ENCODE measurements around the gene FILIP1L.

Gene FILIP1L

DNA sequence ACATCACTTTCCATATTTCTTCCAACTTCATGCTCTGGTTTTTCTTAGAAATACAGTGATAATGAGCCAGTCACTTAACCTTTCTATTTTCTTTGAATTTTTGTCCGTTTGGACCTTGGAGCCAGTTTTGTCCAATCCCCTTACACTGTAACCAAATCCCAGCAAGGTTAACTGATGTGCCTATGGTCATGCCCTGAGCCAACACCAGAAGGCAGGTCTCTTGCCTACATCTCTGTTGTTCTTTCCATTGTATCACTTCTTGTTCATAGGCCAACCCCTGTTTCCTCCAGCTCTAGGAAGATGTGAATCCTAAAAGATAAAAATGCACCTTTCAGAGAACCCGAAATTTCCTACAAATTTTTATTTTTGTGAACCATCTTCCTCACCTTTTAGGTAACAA, 174.0 kb downstream of the FILIP1L start:
- no peak overlapping the region for H2AFZ ChIP-seq (ENCODE audit: low read depth, low read length)
- no peak for TF ChIP-seq EZH2 (IDR thresholded peaks at IDR 0.05; ENCODE audit: borderline replicate concordance, low read depth, low read length, severe bottlenecking)
- TF ChIP-seq, protein P1, sequence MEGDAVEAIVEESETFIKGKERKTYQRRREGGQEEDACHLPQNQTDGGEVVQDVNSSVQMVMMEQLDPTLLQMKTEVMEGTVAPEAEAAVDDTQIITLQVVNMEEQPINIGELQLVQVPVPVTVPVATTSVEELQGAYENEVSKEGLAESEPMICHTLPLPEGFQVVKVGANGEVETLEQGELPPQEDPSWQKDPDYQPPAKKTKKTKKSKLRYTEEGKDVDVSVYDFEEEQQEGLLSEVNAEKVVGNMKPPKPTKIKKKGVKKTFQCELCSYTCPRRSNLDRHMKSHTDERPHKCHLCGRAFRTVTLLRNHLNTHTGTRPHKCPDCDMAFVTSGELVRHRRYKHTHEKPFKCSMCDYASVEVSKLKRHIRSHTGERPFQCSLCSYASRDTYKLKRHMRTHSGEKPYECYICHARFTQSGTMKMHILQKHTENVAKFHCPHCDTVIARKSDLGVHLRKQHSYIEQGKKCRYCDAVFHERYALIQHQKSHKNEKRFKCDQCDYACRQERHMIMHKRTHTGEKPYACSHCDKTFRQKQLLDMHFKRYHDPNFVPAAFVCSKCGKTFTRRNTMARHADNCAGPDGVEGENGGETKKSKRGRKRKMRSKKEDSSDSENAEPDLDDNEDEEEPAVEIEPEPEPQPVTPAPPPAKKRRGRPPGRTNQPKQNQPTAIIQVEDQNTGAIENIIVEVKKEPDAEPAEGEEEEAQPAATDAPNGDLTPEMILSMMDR (IDR thresholded peaks at IDR 0.05; ENCODE audit: borderline replicate concordance, extremely low read depth, low read length, poor library complexity, severe bottlenecking), result no peak
- H3K4me1 ChIP-seq (ENCODE audit: insufficient read depth, low read length), result no peaks in the 10 kb centered on the region
- no peaks in the 10 kb centered on the region for H3K36me3 ChIP-seq (ENCODE audit: insufficient read depth, low read length)
- DNase-seq (no peak), ATAC-seq (ENCODE audit: insufficient read depth, low read depth) (no peak)
- H3K79me2 ChIP-seq (ENCODE audit: insufficient read depth, low read length), result no peaks in the 10 kb centered on the region
- H3K9me3 ChIP-seq (ENCODE audit: insufficient read depth, low read length, severe bottlenecking), result no peaks in the 10 kb centered on the region
- no peaks in the 10 kb centered on the region for H3K27me3 ChIP-seq (ENCODE audit: insufficient read depth, low read length, poor library complexity)
- no peak overlapping the region for H3K9ac ChIP-seq (ENCODE audit: low read depth, low read length)
- H3K27ac ChIP-seq (ENCODE audit: low read length), result no peak overlapping the region
- no peak overlapping the region for H3K4me2 ChIP-seq (ENCODE audit: insufficient read depth, low read length)
- H4K20me1 ChIP-seq (ENCODE audit: insufficient read depth, low read length), result peaks cover 3% of the 10 kb centered on the region; the same call in 1 of the 2 replicates
- H3K4me3 ChIP-seq (ENCODE audit: low read depth in 1 of 2, low read length in 2 of 2), result no peak overlapping the region

- DNase-seq, result no peak
- TF ChIP-seq, protein P1 (IDR thresholded peaks at IDR 0.05; ENCODE audit: borderline replicate concordance, extremely low read depth, low read length, poor library complexity, severe bottlenecking), result no peak
- TF ChIP-seq EZH2 (IDR thresholded peaks at IDR 0.05; ENCODE audit: borderline replicate concordance, low read depth, low read length, severe bottlenecking), result no peak
- H3K79me2 ChIP-seq (ENCODE audit: insufficient read depth, low read length), result no peaks in the 10 kb centered on the region
- no peaks in the 10 kb centered on the region for H3K9me3 ChIP-seq (ENCODE audit: insufficient read depth, low read length, severe bottlenecking)
- no peaks in the 10 kb centered on the region for H3K4me1 ChIP-seq (ENCODE audit: insufficient read depth, low read length)
- no peak for ATAC-seq (ENCODE audit: insufficient read depth, low read depth)
- H2AFZ ChIP-seq (ENCODE audit: low read depth, low read length), result no peak overlapping the region
- no peak overlapping the region for H3K9ac ChIP-seq (ENCODE audit: low read depth, low read length)
- H3K4me2 ChIP-seq (ENCODE audit: insufficient read depth, low read length), result no peak overlapping the region
- no peaks in the 10 kb centered on the region for H3K27me3 ChIP-seq (ENCODE audit: insufficient read depth, low read length, poor library complexity)
- no peaks in the 10 kb centered on the region; the same call in 1 of the 2 replicates for H4K20me1 ChIP-seq (ENCODE audit: insufficient read depth, low read length)
- H3K27ac ChIP-seq (ENCODE audit: low read length), result no peak overlapping the region
- no peaks in the 10 kb centered on the region for H3K36me3 ChIP-seq (ENCODE audit: insufficient read depth, low read length)
- H3K4me3 ChIP-seq (ENCODE audit: low read depth in 1 of 2, low read length in 2 of 2), result no peak overlapping the region
Measured at GRCh38 chr3:99939876-99940275, 174.4 kb downstream of the FILIP1L start.

DNA sequence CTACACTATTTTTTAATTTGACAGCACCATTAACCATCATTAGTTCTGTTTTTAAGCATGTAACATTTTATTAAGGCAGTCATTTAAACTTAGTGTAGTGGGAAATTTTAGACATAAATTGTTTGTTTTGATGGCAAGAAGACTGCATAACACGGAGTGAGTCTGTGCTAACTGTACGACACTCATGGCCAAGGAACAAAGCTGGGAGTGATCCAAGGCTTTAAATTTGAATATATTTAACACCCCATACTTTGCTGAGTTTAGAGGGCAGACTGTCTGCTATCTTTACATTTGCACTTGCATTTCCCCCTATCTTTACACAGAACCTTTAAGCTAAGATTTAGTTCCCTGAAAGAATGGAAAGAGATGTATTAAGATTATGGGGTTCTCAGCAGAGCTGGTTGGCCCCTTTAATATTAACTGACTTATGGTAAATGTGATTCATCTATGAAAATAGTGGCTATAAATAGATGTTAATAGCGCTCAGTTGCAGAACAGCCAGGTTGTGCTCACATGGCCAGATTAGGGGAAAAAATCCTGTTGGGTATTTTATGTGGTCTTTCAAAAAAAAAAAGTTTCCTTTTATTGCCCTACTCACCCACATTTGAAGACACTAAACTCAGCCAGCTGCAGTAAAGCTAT, 175.9 kb downstream of the FILIP1L start:
- TF ChIP-seq EZH2 (IDR thresholded peaks at IDR 0.05; ENCODE audit: borderline replicate concordance, low read depth, low read length, severe bottlenecking), result no peak
- TF ChIP-seq, protein P1 (IDR thresholded peaks at IDR 0.05; ENCODE audit: borderline replicate concordance, extremely low read depth, low read length, poor library complexity, severe bottlenecking), result no peak
- H3K9ac ChIP-seq (ENCODE audit: low read depth, low read length), result no peak overlapping the region
- H3K9me3 ChIP-seq (ENCODE audit: insufficient read depth, low read length, severe bottlenecking), result no peaks in the 10 kb centered on the region
- DNase-seq, result no peak
- H3K79me2 ChIP-seq (ENCODE audit: insufficient read depth, low read length), result no peaks in the 10 kb centered on the region
- H3K27me3 ChIP-seq (ENCODE audit: insufficient read depth, low read length, poor library complexity), result no peaks in the 10 kb centered on the region
- no peaks in the 10 kb centered on the region for H3K4me1 ChIP-seq (ENCODE audit: insufficient read depth, low read length)
- no peak overlapping the region for H3K4me3 ChIP-seq (ENCODE audit: low read depth in 1 of 2, low read length in 2 of 2)
- H2AFZ ChIP-seq (ENCODE audit: low read depth, low read length), result no peak overlapping the region
- H3K36me3 ChIP-seq (ENCODE audit: insufficient read depth, low read length), result no peaks in the 10 kb centered on the region
- no peaks in the 10 kb centered on the region for H4K20me1 ChIP-seq (ENCODE audit: insufficient read depth, low read length)
- no peak overlapping the region for H3K27ac ChIP-seq (ENCODE audit: low read length)
- ATAC-seq (ENCODE audit: insufficient read depth, low read depth), result no peak
- H3K4me2 ChIP-seq (ENCODE audit: insufficient read depth, low read length), result no peak overlapping the region
